22Rv1 (cell line): ENCODE data around the gene SNU13.

Experiments used
- ZFX ChIP-seq: fragments of 450-650 bp; IDR thresholded peaks from 2 replicates; pipeline ENCODE4 v1.6.1; 2017; ENCODE audit warnings: antibody characterized with exemption, borderline replicate concordance
- TF ChIP-seq, protein P1 (sequence below): fragments of 450-650 bp; IDR thresholded peaks from 2 replicates; pipeline ENCODE4 v1.5.1; 2017; ENCODE audit warnings: mild to moderate bottlenecking

DNA sequence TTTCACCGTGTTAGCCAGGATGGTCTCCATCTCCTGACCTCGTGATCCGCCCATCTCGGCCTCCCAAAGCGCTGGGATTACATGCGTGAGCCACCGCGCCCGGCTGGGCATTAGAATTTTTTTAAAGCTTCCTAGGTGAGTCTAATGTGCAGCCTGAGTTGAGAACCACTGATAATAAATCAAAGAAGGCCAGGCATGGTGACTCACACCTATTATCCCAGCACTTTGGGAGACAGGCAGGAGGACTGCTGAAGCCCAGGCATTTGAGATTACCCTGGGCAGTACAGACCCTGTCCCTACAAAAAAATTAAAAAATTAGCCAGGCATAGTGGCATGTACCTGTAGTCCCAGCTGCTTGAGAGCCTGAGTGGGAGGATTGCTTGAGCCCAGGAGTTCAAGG lies 24.3 kb upstream of the SNU13 start:
- TF ChIP-seq, protein P1, sequence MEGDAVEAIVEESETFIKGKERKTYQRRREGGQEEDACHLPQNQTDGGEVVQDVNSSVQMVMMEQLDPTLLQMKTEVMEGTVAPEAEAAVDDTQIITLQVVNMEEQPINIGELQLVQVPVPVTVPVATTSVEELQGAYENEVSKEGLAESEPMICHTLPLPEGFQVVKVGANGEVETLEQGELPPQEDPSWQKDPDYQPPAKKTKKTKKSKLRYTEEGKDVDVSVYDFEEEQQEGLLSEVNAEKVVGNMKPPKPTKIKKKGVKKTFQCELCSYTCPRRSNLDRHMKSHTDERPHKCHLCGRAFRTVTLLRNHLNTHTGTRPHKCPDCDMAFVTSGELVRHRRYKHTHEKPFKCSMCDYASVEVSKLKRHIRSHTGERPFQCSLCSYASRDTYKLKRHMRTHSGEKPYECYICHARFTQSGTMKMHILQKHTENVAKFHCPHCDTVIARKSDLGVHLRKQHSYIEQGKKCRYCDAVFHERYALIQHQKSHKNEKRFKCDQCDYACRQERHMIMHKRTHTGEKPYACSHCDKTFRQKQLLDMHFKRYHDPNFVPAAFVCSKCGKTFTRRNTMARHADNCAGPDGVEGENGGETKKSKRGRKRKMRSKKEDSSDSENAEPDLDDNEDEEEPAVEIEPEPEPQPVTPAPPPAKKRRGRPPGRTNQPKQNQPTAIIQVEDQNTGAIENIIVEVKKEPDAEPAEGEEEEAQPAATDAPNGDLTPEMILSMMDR: no peak
- TF ChIP-seq ZFX: no peak
